HL-60 (cell line): Measurements from ENCODE around the gene PRPF19.

Source experiments
- DNase-seq, 2 experiments: peaks; one replicate each; pipeline ENCODE4 v3.0.0-alpha.2; 2010 to 2020; ENCODE audit warnings: low read depth in 1 of 2, low spot score in 1 of 2
- H3K27ac ChIP-seq: fragments of 250-450 bp; sonication (Bioruptor Pico); replicated peaks from 2 replicates; pipeline ENCODE4 v1.5.1; 2020; ENCODE audit warnings: mild to moderate bottlenecking, moderate library complexity
- H3K27me3 ChIP-seq: fragments of 250-450 bp; sonication (Bioruptor Pico); 2 replicates; pipeline ENCODE4 v1.5.1; 2021; ENCODE audit warnings: mild to moderate bottlenecking, moderate library complexity; ENCODE audit not compliant: insufficient read depth, poor library complexity, severe bottlenecking
- H3K4me3 ChIP-seq: replicated peaks from 2 replicates; pipeline ENCODE4 v1.5.1; 2011; ENCODE audit warnings: mild to moderate bottlenecking, control low read depth, low read length; ENCODE audit not compliant: insufficient read depth
- CTCF ChIP-seq: IDR thresholded peaks from one replicate; pipeline ENCODE4 v1.5.1; 2011; ENCODE audit warnings: low read length, control low read depth, inconsistent platforms; ENCODE audit not compliant: insufficient read depth
- GABPA ChIP-seq: IDR thresholded peaks from 2 replicates; pipeline ENCODE4 v1.6.1; 2012; ENCODE audit warnings: low read depth
- POLR2AphosphoS5 ChIP-seq: IDR thresholded peaks from 2 replicates; pipeline ENCODE4 v1.6.1; 2012; ENCODE audit warnings: low read depth
- REST ChIP-seq: IDR thresholded peaks from 2 replicates; pipeline ENCODE4 v1.6.1; 2012; ENCODE audit warnings: low read depth; ENCODE audit not compliant: insufficient replicate concordance
- SPI1 ChIP-seq: IDR thresholded peaks from 2 replicates; pipeline ENCODE4 v1.6.1; 2012; ENCODE audit warnings: low read depth, mild to moderate bottlenecking, borderline replicate concordance

Gene PRPF19

GRCh38 chr11:60933416-60934123 lies 27.2 kb upstream of the PRPF19 start:
- Histone ChIP-seq H3K27ac (no peak overlapping the region), H3K4me3 (no peak overlapping the region), H3K27me3 (peaks cover 3% of the 10 kb centered on the region)
- no peak for DNase-seq
- TF ChIP-seq CTCF (no peak), SPI1 (no peak), REST (no peak), GABPA (no peak), POLR2AphosphoS5 (no peak)

GRCh38 chr11:60932605-60933356 lies 26.4 kb upstream of the PRPF19 start:
- Histone ChIP-seq H3K27ac (no peak overlapping the region), H3K27me3 (peaks cover 3% of the 10 kb centered on the region), H3K4me3 (no peak overlapping the region)
- TF ChIP-seq GABPA: no peak
- no peak for DNase-seq

- H3K4me3 ChIP-seq: no peak overlapping the region
- H3K27me3 ChIP-seq: peaks cover 4% of the 10 kb centered on the region
- no peak for DNase-seq
- no peak overlapping the region for H3K27ac ChIP-seq
- no peak for TF ChIP-seq GABPA
- TF ChIP-seq REST: no peak
- TF ChIP-seq SPI1: no peak
- TF ChIP-seq CTCF: no peak
- no peak for TF ChIP-seq POLR2AphosphoS5
Observed at GRCh38 chr11:60931917-60932316, 25.5 kb upstream of the PRPF19 start.

- no peak overlapping the region for H3K27ac ChIP-seq
- peaks cover 16% of the 10 kb centered on the region for H3K27me3 ChIP-seq
- no peak for DNase-seq
- TF ChIP-seq SPI1: no peak
- no peak for TF ChIP-seq REST
- no peak for TF ChIP-seq CTCF
- TF ChIP-seq POLR2AphosphoS5: no peak
- no peak for TF ChIP-seq GABPA
- H3K4me3 ChIP-seq: no peak overlapping the region
Observed at GRCh38 chr11:60930394-60930793, 24.0 kb upstream of the PRPF19 start.
